Activated T-cell treated with anti-CD3 and anti-CD28 coated beads for 24 hours (primary cell): ENCODE results near the gene PLEKHM3.
"Not testable (repeated sequence)": the region's sequence is repeated elsewhere in the genome, so short reads cannot be mapped to it uniquely, and the experiment has no call there.

ENCODE experiments used
- DNase-seq: peaks from one replicate; pipeline ENCODE4 v3.0.0-alpha.2; 2020; ENCODE audit warnings: low read depth

PLEKHM3 gene

DNA sequence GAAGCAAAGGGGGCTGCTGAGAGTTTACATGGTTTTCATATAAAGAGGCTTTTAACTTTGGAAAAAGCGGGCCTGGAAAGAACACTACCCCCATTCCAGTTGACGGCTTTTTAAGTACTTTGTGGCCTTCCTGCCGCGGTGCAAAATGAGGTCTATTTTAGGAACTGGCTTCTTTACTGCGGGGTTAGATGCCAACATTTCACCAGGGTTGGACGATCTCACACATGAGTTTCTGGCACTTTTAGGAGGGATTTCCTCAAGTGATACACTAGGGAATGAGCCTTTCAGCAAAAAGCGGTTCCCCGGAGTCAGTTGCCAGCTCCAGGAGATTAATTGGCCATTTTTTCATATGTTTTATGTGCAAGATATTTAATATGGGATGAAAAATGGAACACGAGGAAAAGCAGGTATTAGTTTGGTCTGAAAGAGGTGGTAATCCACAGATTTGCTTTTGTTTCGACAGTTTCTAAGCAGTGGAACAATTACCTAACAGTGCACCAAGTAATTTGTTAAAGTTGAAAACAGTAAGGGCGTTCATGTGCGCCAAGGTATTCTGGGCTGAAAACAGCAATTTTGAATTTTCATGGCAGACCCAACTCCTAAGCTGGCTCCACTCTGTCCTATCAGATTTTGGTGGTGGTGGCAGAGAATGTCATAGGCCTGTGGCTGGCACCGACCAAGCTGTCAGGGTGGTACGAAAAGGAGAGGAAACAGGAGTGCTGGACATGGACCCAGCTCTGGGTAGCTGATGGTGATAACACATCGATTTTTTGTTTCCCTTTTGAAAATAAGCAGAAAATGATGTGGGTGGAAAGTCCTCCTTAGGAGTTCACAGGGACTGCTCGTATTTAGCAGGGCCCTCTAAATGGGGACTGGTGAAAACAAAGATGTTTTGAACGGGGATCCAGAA lies 200.0 kb downstream of the PLEKHM3 start:
- DNase-seq: no peak

DNA sequence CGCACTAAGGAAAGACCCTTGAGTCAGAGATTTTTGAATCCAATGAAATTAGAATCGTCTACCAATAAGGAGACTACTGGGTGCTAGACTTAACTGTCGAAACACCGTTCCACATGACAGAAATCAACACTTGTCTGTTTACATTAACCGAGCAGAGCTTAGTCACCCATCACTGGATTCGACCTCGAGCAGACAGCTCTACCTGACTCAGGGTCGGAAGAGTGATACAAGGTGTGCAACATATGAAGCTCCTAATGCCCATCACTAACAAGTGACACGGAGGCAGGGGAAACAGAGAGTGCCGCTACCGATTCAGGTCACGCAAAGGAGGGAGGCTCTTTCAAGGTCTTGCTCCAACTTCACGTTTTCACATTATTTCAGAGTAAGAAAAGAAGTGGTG lies 201.5 kb downstream of the PLEKHM3 start:
- DNase-seq: no peak

DNA sequence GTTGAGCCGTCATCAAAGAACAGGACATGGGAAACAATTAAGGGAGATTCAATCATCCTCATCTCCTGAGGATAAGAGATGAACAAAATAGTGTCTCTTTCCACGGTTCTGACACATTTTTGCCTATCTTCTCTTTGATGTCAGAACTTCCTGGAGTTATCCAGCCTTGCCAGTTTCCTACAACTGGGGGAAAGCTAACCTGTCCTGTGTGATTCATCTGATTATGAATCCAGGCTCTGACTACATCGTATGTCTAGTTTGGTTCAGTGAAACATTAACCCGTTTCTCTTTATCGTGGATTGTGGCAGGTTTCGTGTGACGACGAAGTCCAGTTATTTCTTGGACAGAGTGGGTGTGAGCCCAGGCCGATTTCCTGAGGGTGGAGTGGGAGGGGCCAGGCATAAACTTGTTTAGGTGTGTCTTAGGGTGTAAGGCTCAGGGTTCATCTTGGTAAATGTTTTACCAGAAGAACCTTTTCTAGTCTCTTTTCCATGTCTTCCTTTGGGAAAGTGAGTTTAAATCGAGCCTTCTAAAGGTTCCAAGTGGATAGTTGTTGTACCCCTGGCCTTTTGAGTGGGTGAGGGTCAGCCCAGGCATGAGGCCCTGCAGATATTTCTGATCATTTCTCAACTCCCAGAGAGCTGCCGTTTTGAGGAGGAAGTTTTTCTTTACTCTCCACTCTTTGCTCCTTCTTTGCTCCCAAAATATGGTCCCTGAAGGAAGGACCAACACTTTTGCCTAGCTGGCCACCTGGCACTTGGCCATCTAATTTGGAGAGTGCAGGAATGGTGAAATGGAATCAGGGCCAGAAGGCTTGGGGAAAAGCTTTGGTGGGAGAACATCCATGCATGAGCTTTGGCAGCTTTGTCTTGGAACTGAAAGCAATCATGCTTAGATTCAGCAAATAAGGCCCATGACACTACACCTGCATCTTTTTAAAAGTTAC lies 205.2 kb downstream of the PLEKHM3 start:
- no peak for DNase-seq

DNA sequence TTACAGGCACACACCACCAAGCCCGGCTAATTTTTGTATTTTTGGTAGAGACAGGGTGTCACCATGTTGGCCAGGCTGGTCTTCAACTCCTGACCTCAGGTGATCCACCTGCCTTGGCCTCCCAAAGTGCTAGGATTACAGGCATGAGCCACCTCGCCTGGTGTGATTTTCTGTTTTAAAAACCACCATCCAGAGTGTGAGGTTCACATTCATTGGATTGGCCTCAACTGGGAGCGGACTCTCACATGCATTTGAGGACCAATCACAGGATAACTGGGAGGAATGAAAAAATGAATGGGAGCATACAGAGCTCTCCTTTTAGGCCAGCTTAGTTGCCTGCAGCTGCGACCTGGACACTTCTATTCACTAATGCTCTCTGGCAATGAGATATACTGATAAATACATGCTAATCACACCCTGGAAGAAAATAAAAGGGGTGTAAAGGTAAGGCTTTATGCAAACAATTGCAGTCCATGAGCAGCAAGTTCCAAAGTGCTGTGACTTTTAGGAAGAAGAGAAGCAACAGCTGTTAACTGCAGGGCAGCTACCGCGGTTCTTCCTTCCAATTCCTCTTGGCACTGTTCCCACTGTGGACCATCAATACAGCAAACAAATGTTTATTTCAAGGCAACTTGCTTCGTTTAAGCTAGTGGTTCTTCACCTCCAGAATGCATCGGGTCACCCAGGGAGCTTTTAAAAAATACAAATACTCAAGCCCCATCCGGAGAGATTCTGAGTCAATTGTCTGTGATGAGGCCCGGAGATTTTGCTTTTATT lies 206.1 kb downstream of the PLEKHM3 start:
- no peak for DNase-seq

DNA sequence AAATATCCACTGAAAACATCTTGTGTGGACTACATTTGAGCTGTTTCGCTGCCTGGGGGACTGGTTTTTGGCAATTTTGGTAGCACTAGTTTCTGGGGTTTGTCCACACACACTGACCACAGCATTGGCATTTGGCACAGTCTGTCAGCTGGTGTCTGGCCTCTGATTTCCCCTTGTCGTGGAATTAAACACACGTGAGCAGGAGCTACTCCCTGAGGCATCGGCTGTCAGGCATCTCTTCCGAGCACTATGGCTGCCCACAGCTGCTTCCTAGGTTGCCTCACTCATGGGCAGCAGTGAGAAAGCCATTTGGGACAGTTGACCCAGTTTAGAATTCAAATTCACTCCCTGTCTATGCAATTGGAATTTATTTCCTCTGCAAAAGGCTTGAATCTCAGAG lies 208.8 kb downstream of the PLEKHM3 start:
- DNase-seq: no peak

DNA sequence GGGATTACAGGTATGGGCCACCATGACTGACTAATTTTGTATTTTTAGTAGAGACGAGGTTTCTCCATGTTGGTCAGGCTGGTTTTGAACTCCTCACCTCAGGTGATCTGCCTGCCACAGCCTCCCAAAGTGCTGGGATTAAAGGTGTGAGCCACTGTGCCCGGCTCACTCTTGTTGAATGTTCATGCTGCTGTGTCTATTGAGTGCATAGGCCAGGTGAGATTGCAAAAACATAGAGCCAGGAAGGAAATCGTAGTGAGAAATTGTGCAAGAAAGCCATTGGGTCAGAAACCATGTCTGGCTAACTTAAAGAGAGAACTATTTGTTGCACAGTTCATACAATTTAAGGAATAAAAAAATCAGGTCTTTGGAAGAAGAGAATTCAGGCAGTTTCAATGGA lies 210.1 kb downstream of the PLEKHM3 start:
- DNase-seq: no peak

DNA sequence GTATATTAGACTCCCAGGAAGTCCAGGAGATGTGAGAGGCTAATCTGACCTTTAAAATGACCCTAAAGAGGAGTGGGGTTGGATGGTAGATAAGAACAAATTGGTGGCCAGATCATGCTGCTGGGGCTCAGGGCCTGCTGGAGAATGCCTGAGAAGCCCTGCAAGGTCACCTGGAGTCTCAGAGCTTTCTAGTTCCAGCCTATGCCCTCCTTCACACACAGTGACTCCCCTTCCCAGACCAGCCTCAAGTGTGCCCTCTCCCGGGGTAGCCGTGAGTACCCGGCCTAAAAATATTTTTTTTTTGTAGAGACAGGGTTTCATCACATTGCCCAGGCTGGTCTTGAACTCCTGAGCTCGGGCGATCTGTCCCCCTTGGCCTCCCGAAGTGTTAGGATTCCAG lies 211.4 kb downstream of the PLEKHM3 start:
- DNase-seq: no peak

DNA sequence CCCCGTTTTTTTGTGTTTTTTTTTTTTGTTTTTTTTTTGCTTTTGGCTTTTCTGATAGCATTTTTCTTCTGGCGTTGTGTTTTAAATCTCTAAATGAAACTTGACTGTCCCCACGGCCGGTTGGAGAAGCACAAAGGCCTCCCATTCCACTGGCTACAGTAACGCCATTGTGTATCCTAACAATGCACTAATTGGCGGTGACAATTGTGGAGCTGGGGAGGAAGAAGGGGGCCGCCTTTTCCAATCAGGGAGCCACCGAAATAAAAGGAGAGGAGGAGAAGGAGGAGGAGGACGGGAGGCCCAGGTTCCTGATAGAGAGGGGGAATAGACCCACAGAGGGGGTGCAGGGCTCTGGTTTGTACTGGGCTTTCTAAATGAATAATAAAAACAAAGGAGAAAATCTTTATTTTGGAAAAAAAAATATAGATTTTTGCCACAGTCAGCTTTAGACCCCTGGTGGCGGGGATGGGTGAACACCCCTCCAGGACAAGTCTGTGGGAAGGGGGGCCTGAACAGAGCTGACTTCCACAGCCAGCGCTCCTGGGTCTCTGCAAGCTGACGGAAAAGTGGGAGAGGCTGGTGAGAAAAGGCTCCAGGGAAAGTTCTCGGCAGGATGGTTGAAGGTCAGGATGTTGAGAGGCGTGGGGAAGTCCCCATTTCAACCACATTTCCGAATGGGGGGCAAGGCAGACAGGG lies 212.0 kb downstream of the PLEKHM3 start:
- no peak for DNase-seq

DNA sequence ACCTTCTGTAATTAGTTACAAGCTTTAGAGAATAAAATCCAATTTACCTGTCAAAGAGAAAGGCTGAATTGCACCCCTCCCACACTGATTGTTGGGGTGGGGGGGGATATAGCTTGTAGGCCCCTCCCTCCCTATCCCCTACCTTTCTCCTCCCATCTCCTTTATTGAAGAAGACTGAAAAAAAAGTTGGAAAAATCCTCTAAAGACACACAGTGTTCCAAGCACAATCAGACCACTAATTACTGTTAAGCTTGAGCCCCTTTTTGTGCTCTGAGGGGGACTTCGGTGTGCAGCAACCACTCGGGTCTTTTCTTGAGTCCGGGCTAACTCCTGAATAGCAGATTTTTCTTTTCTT lies 212.6 kb downstream of the PLEKHM3 start:
- DNase-seq: no peak

DNA sequence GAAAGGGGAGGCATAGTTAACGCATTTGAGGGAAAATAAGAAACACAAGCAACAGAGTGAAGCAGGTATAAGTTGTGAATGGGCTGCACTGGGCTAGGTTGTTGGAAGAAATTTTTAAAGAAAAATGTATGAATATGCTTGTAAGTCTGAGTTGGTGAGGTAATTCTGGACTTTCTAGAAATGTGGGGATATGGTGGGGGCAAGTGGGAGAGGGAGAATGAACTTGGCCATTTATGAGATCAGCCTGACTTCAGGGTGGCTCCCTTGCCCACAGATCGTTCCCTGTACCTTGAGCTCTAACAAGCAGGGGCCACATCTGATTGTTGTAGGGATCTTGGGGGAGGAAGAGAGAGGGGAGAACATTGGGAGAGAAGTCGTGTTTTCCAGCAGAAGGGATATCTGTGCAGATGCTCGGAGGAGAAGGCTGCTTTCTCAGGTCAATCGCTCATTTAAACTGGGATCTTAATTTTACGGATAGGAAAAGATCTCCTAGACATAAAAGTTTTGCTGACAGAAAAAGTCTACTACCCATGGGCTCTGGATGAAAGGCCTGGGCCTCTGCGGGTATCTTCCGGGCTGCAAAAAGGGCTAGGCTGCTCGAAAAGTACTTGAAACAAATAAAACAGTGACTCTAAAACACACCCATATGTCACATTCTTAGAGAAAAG lies 213.1 kb downstream of the PLEKHM3 start:
- DNase-seq: no peak

DNA sequence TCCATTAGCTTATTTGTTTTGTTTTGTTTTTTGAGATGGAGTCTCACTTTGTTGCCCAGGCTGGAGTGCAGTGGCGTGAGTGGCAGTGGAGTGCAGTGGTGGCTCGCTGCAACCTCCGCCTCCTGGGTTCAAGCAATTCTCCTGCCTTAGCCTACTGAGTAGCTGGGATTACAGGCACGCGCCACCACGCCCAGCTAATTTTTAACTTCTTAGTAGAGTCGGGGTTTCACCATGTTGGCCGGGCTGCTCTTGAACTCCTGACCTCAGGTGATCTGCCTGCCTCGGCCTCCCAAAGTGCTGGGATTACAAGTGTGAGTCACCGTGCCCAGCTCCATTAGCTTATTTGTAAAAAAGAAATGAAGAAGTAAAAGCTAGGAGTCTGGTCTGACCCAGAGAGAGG lies 213.7 kb downstream of the PLEKHM3 start:
- not testable (repeated sequence) for DNase-seq

DNA sequence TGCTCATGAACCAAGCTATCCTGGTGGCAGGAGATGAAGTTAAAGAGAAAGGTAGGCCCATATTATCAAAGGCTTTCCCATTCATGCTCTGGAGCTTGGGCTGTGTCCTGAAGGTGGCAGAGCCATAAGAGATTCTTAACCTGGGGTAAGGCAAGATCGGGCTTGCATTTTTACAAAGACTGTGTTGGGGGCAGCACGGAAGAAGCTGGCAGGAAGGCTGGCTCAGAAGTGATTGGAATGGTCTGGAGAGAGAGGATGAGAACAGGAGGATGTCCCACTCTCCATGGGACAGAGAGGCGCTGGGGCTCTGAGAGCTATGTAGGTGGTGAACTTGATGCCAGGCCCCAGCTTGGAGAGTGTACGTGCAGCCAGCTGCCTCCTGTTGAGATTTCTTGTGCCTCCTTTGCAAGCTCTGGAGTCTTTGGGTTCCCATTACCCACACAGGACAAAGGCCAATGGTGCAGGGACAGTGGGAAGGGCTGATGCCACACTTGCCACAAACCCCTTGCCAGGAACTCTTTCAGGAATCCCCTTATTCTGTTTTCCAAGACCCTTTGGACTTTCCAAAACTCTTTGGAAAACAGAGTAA lies 215.0 kb downstream of the PLEKHM3 start:
- no peak for DNase-seq

DNA sequence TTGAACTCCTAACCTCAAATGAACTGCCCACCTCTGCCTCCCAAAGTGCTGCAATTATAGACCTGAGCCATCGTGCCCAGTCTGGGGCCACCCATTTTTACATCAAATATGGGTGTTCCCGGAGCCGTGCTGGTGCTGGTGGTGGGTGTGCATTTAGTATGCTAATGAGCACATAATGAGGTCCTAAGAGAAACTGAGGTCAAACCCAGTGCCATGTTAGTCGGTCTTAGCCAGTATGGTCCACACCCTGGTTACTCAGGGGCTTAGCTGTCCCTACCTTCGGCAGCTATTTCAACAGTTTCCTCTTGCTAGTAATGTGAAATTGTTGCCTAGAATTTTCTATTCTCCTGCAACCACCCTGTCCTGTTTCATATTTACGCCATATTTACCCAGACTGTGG lies 217.2 kb downstream of the PLEKHM3 start:
- DNase-seq: no peak

DNA sequence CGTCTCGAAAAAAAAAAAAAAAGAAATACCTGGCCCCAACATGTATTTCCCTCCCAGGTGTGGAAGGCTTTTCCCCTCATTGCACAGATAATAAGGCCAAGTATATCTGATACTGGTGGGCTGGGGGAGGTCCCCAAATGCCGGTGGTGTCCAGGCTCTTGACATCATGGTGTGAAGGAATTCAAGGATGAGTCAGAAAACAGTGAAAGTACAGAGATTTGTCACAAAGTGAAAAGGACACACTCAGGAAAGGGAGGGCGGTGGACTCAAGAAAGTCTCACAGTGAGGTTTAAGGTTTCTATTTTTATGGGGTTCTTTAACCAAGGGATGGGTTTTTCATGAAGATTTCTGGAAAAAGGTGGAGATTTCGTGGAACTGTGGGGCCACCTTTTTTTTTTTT lies 217.8 kb downstream of the PLEKHM3 start:
- DNase-seq: no peak

DNA sequence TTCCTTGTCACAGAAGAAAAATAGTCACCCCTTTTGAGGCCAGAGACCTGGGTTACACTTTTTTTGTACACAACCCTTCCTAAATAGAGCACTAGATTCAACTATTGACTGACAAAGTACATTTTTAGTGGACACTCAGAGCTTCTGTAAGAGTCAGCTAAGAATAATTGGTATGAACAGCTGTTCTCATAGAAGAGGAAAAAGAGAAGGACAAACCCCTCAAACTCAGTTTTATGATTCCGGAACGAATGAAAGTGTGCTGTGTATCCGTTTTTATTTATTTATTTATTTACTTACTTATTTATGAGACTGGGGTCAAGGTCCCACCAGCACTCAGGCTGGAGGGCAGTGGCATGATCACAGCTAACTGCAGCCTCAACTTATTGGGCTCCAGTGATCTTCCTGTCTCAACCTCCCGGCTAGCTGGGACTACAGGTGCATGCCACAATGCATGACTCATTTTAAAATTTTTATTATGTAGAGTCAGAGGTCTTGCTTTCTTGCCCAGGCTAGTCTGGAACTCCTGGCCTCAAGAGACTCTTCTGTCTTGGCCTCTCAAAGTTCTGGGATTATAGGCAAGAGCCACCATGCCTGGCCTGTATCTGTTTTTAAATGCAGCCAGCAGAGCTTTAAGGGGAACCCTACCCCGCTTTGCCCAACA lies 219.6 kb downstream of the PLEKHM3 start:
- no peak for DNase-seq

DNA sequence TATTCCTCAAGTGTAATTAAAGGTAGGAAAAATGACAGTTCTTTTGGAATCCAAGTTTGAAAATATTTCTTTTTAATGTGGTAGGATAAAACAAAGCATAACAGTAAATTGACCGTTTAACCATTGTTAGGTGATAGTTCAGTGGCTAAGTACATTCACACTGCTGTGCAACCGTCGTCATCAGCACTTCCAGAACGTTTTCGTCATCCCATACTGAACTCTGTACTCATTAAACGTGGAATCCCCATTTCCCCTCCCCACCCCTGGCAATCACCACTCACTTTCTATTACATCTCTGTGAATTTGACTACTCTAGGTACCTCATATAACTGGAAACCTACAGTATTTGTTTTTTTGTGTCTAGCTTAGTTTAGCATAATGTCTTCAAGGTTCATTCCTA lies 222.7 kb downstream of the PLEKHM3 start:
- no peak for DNase-seq

DNA sequence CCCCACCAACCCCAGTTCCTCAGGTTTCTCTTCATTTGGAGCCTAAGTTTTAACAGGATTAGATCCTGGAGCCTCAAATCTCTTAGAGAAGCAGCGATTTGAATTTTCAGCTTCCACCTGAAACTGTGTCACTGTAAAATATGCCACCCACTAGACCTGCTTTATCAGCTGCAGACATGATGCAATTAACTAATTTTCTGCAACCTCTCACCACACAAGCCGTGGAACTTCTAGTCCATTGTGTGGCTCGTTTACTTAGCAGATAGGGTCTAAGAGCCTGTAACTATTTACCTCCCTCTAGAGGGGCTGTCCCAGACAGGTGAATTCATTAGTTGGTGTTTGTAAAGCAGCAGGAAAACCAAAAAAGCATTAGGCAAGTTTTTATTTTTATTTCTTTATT lies 224.1 kb downstream of the PLEKHM3 start:
- DNase-seq: no peak

DNA sequence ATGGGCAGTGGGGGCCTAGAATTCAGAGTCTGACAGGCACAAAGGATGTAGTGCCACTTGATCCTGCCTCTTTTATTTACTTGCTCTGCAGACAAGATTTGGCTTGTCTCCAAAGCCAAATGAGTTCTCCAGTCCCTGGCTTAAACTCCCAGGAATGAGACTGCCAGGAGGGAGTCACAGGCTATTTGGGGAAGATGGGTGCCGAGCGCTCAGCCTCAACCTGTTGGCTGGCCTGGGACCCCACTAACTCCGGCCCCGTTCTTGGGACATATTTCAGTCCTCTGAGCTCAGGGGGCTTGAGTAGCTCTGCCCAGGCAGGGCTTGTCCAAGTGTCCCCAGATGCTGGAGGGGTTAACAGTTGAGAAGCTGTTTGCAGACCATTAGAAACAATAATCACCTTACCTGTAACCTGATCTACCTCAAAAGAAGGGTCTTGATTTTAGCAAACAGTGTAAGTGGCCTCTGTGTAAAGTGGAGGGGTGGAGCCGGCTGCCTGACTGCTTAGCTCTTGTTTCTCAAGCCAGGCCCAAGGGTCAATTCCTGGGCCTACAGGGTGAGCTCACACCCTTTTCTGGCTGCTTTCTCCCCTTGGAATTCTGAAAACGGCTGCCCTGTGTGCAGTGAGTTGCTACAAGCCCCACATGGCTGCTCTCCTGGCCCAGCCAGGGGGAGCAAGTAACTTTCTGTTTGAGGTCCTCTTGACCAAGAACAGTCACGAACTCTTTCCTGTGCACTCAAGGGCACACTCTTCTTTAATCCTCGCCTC lies 228.6 kb downstream of the PLEKHM3 start:
- DNase-seq: no peak

DNA sequence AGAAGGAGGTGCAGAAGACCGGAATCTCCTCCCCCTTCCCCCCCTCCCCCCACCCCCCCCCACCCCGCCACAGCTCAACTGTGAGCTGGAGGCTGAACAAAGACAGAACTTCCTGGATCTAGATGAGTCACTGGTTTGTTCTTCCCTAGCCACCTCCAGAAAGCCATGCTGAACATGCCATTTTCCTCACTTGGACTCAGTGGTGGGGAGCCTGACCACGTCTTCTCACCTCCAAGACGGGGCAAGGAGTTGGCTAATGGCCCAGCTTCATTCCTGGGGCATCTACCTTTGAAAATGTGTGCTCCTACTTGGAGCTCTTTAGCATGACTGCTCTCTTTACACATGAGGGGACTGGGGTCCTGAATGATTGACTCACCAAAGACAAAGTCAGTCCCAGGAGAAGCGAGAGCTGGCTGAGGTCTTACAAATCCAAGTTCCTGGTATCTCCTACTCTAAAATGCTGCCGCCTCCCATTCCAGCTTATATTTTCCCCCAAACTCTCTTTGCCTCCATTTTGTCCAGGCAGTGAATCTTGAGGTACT lies 233.0 kb downstream of the PLEKHM3 start:
- no peak for DNase-seq
